ENCODE data around the gene RFK. TPM values are rescaled to one million over a fixed set of nuclear protein-coding genes. Genes with fewer than 3 reads are reported as not detected.

The RFK gene
- total RNA-seq, 1 donor from 2014 or later: 7.8 TPM

- Histone ChIP-seq H3K4me1 (ENCODE audit: control insufficient read depth in 3 of 3, insufficient read depth in 3 of 3, low read length in 3 of 3) (no peaks in the 10 kb centered on the region), H3K27me3 (ENCODE audit: control insufficient read depth in 3 of 3, insufficient read depth in 3 of 3, low read length in 3 of 3) (no peaks in the 10 kb centered on the region), H3K4me3 (ENCODE audit: low read length in 3 of 3) (no peak overlapping the region), H3K27ac (ENCODE audit: low read depth, low read length) (no peak overlapping the region), H3K36me3 (ENCODE audit: control insufficient read depth in 3 of 3, insufficient read depth in 3 of 3, low read length in 3 of 3) (no peaks in the 10 kb centered on the region), H3K9me3 (ENCODE audit: control insufficient read depth in 3 of 3, low read length in 3 of 3) (peaks cover 0 to 3% (median 0%) of the 10 kb centered on the region in 3 donors), H3K9ac (ENCODE audit: low read depth in 1 of 3, low read length in 3 of 3) (no peak overlapping the region)
These were observed 19.4 kb upstream of the RFK start for GRCh38 chr9:76413658-76414057.

DNA sequence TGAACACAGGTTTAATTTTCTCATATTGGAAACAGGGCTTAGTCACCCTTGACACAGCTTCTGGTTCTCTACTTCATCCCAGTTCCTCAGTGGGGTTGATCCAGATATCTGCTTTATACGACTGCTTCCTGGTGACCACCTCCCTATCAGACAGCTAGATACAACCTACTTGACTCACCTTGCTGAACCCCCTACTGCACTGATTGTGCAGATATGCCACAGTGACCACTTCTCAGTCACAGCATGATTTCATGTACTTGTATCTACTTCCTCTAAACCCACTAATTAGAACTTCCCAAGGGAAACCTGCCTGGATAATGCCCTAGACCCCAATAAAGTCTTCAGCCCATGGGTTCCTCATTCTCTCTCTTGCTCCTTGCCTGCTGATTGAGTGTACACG is 18.4 kb upstream of the RFK start:
- Histone ChIP-seq H3K9ac (ENCODE audit: low read depth in 1 of 3, low read length in 3 of 3) (no peak overlapping the region), H3K27me3 (ENCODE audit: control insufficient read depth in 3 of 3, insufficient read depth in 3 of 3, low read length in 3 of 3) (no peaks in the 10 kb centered on the region), H3K36me3 (ENCODE audit: control insufficient read depth in 3 of 3, insufficient read depth in 3 of 3, low read length in 3 of 3) (no peaks in the 10 kb centered on the region), H3K4me1 (ENCODE audit: control insufficient read depth in 3 of 3, insufficient read depth in 3 of 3, low read length in 3 of 3) (no peaks in the 10 kb centered on the region), H3K4me3 (ENCODE audit: low read length in 3 of 3) (no peak overlapping the region), H3K9me3 (ENCODE audit: control insufficient read depth in 3 of 3, low read length in 3 of 3) (peaks cover 0 to 3% (median 0%) of the 10 kb centered on the region in 3 donors), H3K27ac (ENCODE audit: low read depth, low read length) (no peak overlapping the region)

- Histone ChIP-seq H3K36me3 (ENCODE audit: control insufficient read depth in 3 of 3, insufficient read depth in 3 of 3, low read length in 3 of 3) (no peaks in the 10 kb centered on the region), H3K4me3 (ENCODE audit: low read length in 3 of 3) (no peak overlapping the region), H3K9me3 (ENCODE audit: control insufficient read depth in 3 of 3, low read length in 3 of 3) (no peaks in the 10 kb centered on the region), H3K4me1 (ENCODE audit: control insufficient read depth in 3 of 3, insufficient read depth in 3 of 3, low read length in 3 of 3) (no peaks in the 10 kb centered on the region), H3K27ac (ENCODE audit: low read depth, low read length) (no peak overlapping the region), H3K27me3 (ENCODE audit: control insufficient read depth in 3 of 3, insufficient read depth in 3 of 3, low read length in 3 of 3) (no peaks in the 10 kb centered on the region), H3K9ac (ENCODE audit: low read depth in 1 of 3, low read length in 3 of 3) (no peak overlapping the region)
These were observed 11.6 kb upstream of the RFK start for GRCh38 chr9:76405868-76406267.

DNA sequence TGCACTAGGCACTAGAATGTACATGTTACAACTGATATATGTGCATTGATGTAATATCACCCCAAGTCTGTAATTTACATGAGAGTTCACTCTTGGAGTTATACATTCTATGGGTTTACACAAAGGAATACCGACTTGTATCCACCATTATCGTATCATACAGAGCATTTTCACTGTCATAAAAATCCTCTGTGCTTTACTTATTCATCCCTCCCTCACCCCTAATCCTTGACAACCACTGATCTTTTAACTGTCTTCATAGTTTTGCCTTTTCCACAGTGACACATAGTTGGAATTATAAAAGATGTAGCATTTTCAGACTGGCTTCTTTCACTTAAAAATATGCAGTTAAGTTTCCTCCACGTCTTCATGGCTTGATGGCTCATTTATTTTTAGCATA is 11.1 kb upstream of the RFK start:
- H3K9ac ChIP-seq (ENCODE audit: low read depth in 1 of 3, low read length in 3 of 3): no peak overlapping the region
- H3K4me3 ChIP-seq (ENCODE audit: low read length in 3 of 3): no peak overlapping the region
- H3K9me3 ChIP-seq (ENCODE audit: control insufficient read depth in 3 of 3, low read length in 3 of 3): no peaks in the 10 kb centered on the region
- H3K36me3 ChIP-seq (ENCODE audit: control insufficient read depth in 3 of 3, insufficient read depth in 3 of 3, low read length in 3 of 3): no peaks in the 10 kb centered on the region
- H3K27me3 ChIP-seq (ENCODE audit: control insufficient read depth in 3 of 3, insufficient read depth in 3 of 3, low read length in 3 of 3): no peaks in the 10 kb centered on the region
- no peak overlapping the region for H3K27ac ChIP-seq (ENCODE audit: low read depth, low read length)
- H3K4me1 ChIP-seq (ENCODE audit: control insufficient read depth in 3 of 3, insufficient read depth in 3 of 3, low read length in 3 of 3): no peaks in the 10 kb centered on the region

DNA sequence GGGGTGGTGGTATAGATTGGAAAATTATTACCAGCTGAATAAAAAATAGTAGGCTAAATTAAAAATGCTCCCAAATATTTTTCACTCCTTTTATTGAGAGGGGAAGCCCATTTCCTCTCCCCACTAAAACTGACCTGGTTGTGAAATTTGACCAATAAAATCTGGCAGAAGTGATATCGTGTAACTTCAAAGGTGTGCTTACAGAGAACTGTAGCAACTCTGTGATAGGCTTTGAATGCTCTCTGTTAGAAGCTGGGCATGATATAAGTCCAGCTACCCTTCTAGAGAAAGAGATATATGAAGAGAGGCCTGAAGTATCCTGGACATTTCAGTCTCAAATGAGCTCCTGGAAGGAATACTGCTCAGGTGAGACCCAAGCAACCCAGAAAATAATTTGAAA is 10.2 kb upstream of the RFK start:
- no peaks in the 10 kb centered on the region for H3K36me3 ChIP-seq (ENCODE audit: control insufficient read depth in 3 of 3, insufficient read depth in 3 of 3, low read length in 3 of 3)

DNA sequence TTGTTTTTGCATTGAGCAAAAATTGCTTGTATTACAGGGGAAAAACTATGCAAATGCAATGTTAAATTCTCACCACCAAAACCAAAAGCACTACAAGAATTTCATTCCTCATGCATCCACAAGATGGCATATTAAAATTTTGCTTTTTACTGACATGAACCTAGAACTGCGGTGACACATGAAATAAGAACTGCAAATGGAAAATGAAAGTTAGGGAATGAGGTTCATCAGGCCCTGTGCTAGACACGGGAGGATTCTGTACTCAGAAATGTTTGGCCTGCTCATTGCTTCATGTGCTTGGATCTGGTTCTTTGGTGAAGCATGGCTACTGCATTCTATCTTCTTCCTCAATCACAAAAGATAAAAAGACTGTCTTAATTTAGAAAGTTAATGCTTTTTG is 9.1 kb upstream of the RFK start:
- no peaks in the 10 kb centered on the region for H3K36me3 ChIP-seq (ENCODE audit: control insufficient read depth in 3 of 3, insufficient read depth in 3 of 3, low read length in 3 of 3)
- H3K27ac ChIP-seq (ENCODE audit: low read depth, low read length): no peak overlapping the region
- H3K9ac ChIP-seq (ENCODE audit: low read depth in 1 of 3, low read length in 3 of 3): no peak overlapping the region
- H3K4me1 ChIP-seq (ENCODE audit: control insufficient read depth in 3 of 3, insufficient read depth in 3 of 3, low read length in 3 of 3): no peaks in the 10 kb centered on the region
- H3K27me3 ChIP-seq (ENCODE audit: control insufficient read depth in 3 of 3, insufficient read depth in 3 of 3, low read length in 3 of 3): no peaks in the 10 kb centered on the region
- no peaks in the 10 kb centered on the region for H3K9me3 ChIP-seq (ENCODE audit: control insufficient read depth in 3 of 3, low read length in 3 of 3)
- peak overlapping the region in 1 of 3 donors; percentile 48 for H3K4me3 ChIP-seq (ENCODE audit: low read length in 3 of 3)

More for the DNA sequence above, 10.2 kb upstream of the RFK start:
- H3K27me3 ChIP-seq (ENCODE audit: control insufficient read depth in 3 of 3, insufficient read depth in 3 of 3, low read length in 3 of 3): no peaks in the 10 kb centered on the region
- no peak overlapping the region for H3K9ac ChIP-seq (ENCODE audit: low read depth in 1 of 3, low read length in 3 of 3)
- H3K9me3 ChIP-seq (ENCODE audit: control insufficient read depth in 3 of 3, low read length in 3 of 3): no peaks in the 10 kb centered on the region
- no peak overlapping the region for H3K27ac ChIP-seq (ENCODE audit: low read depth, low read length)
- H3K4me3 ChIP-seq (ENCODE audit: low read length in 3 of 3): no peak overlapping the region
- no peaks in the 10 kb centered on the region for H3K4me1 ChIP-seq (ENCODE audit: control insufficient read depth in 3 of 3, insufficient read depth in 3 of 3, low read length in 3 of 3)

GRCh38 chr9:76401580-76402354 is 7.5 kb upstream of the RFK start:
- no peaks in the 10 kb centered on the region for H3K27me3 ChIP-seq (ENCODE audit: control insufficient read depth in 3 of 3, insufficient read depth in 3 of 3, low read length in 3 of 3)

DNA sequence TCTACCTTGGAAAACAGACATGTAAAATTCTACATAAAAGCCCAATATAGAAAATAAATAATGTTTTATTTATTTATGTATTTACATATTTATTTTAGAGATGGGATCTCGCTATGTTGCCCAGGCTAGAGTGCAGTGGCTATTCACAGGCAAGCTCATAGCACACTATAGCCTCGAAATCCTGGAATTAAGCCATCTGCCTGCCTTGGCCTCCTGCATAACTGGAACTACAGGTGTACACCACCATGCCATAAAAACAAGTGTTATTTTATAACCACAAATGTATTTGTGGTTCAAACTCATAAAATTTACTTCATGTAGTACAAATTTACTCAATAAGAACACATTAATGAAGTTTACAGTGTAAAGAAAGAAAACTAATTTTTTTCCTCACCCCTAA is 7.0 kb upstream of the RFK start:
- Histone ChIP-seq H3K9me3 (ENCODE audit: control insufficient read depth in 3 of 3, low read length in 3 of 3) (no peaks in the 10 kb centered on the region), H3K4me1 (ENCODE audit: control insufficient read depth in 3 of 3, insufficient read depth in 3 of 3, low read length in 3 of 3) (no peaks in the 10 kb centered on the region), H3K27ac (ENCODE audit: low read depth, low read length) (no peak overlapping the region), H3K36me3 (ENCODE audit: control insufficient read depth in 3 of 3, insufficient read depth in 3 of 3, low read length in 3 of 3) (no peaks in the 10 kb centered on the region), H3K9ac (ENCODE audit: low read depth in 1 of 3, low read length in 3 of 3) (no peak overlapping the region), H3K4me3 (ENCODE audit: low read length in 3 of 3) (no peak overlapping the region), H3K27me3 (ENCODE audit: control insufficient read depth in 3 of 3, insufficient read depth in 3 of 3, low read length in 3 of 3) (no peaks in the 10 kb centered on the region)

More at GRCh38 chr9:76401580-76402354, 7.5 kb upstream of the RFK start:
- Histone ChIP-seq H3K4me3 (ENCODE audit: low read length in 3 of 3) (no peak overlapping the region), H3K27ac (ENCODE audit: low read depth, low read length) (no peak overlapping the region), H3K36me3 (ENCODE audit: control insufficient read depth in 3 of 3, insufficient read depth in 3 of 3, low read length in 3 of 3) (no peaks in the 10 kb centered on the region), H3K9me3 (ENCODE audit: control insufficient read depth in 3 of 3, low read length in 3 of 3) (no peaks in the 10 kb centered on the region), H3K4me1 (ENCODE audit: control insufficient read depth in 3 of 3, insufficient read depth in 3 of 3, low read length in 3 of 3) (no peaks in the 10 kb centered on the region), H3K9ac (ENCODE audit: low read depth in 1 of 3, low read length in 3 of 3) (no peak overlapping the region)

- Histone ChIP-seq H3K9ac (ENCODE audit: low read depth in 1 of 3, low read length in 3 of 3) (no peak overlapping the region), H3K9me3 (ENCODE audit: control insufficient read depth in 3 of 3, low read length in 3 of 3) (no peaks in the 10 kb centered on the region), H3K4me1 (ENCODE audit: control insufficient read depth in 3 of 3, insufficient read depth in 3 of 3, low read length in 3 of 3) (peaks cover 0 to under 1% (median 0%) of the 10 kb centered on the region in 3 donors), H3K4me3 (ENCODE audit: low read length in 3 of 3) (no peak overlapping the region), H3K27ac (ENCODE audit: low read depth, low read length) (no peak overlapping the region), H3K27me3 (ENCODE audit: control insufficient read depth in 3 of 3, insufficient read depth in 3 of 3, low read length in 3 of 3) (no peaks in the 10 kb centered on the region), H3K36me3 (ENCODE audit: control insufficient read depth in 3 of 3, insufficient read depth in 3 of 3, low read length in 3 of 3) (no peaks in the 10 kb centered on the region)
These were observed 6.4 kb upstream of the RFK start for GRCh38 chr9:76400534-76401096.

DNA sequence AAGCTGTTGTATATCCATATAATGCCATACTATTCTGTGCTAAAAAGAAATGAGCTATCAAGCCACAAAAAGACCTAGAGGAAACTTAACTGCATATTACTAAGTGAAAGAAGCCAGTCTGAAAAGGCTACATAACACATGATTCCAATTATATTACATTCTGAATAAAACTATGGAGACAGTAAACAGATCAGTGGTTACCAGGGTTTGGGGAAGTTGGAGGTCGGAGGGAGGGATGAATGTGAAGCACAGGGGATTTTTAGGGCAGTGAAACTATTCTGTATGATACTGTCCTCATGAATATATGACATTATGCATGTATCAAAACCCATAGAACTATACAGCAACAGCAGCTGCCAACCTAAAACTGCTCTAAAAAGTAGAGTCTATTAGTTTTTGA is 5.6 kb upstream of the RFK start:
- Histone ChIP-seq H3K9ac (ENCODE audit: low read depth in 1 of 3, low read length in 3 of 3) (no peak overlapping the region), H3K36me3 (ENCODE audit: control insufficient read depth in 3 of 3, insufficient read depth in 3 of 3, low read length in 3 of 3) (no peaks in the 10 kb centered on the region), H3K4me1 (ENCODE audit: control insufficient read depth in 3 of 3, insufficient read depth in 3 of 3, low read length in 3 of 3) (peaks cover 5 to 7% (median 6%) of the 10 kb centered on the region in 3 donors), H3K27me3 (ENCODE audit: control insufficient read depth in 3 of 3, insufficient read depth in 3 of 3, low read length in 3 of 3) (no peaks in the 10 kb centered on the region), H3K27ac (ENCODE audit: low read depth, low read length) (no peak overlapping the region), H3K4me3 (ENCODE audit: low read length in 3 of 3) (no peak overlapping the region), H3K9me3 (ENCODE audit: control insufficient read depth in 3 of 3, low read length in 3 of 3) (no peaks in the 10 kb centered on the region)
